GM21576 (cell line): ENCODE measurements around the gene PCDHGB4.
A peak's percentile ranks its signal among the peaks of the same experiment; 100 is the strongest.
"Not testable (repeated sequence)": the region's sequence is repeated elsewhere in the genome, so short reads cannot be mapped to it uniquely, and the experiment has no call there.

Experiments used
- ATAC-seq: cut with Tn5 transposase; IDR thresholded peaks from one replicate; pipeline ENCODE4 v1.9.1; 2021; ENCODE audit warnings: mild to moderate bottlenecking, moderate library complexity; ENCODE audit not compliant: unreplicated experiment

PCDHGB4 gene

GRCh38 chr5:141387557-141388311 lies at the start of gene PCDHGB4:
PCDHGB4 (plus strand) TSS chr5:141387698; CDS start chr5:141387885, 187 bp downstream.
- peak; percentile 76 for ATAC-seq

- ATAC-seq, result no peak
Observed at GRCh38 chr5:141338538-141339306, 48.8 kb upstream of the PCDHGB4 start, which contains the start of gene PCDHGA2. PCDHGA2 (plus strand) TSS chr5:141338760.

- ATAC-seq, result not testable (repeated sequence)
Observed at GRCh38 chr5:141340781-141341354, 46.6 kb upstream of the PCDHGB4 start.

GRCh38 chr5:141342773-141343172 lies 44.7 kb upstream of the PCDHGB4 start:
- ATAC-seq, result no peak

- no peak for ATAC-seq
Observed at GRCh38 chr5:141343242-141343952, 44.1 kb upstream of the PCDHGB4 start, which contains the start of gene PCDHGA3. PCDHGA3 (plus strand) TSS chr5:141343829; CDS start chr5:141344034, 205 bp downstream.

- ATAC-seq, result no peak
Observed at GRCh38 chr5:141343953-141344463, 43.5 kb upstream of the PCDHGB4 start.

GRCh38 chr5:141345327-141345726 lies 42.2 kb upstream of the PCDHGB4 start:
- no peak for ATAC-seq

GRCh38 chr5:141346017-141346416 lies 41.5 kb upstream of the PCDHGB4 start:
- not testable (repeated sequence) for ATAC-seq

- ATAC-seq, result peak; percentile 82
Observed at GRCh38 chr5:141349917-141350619, 37.4 kb upstream of the PCDHGB4 start, which contains the start of gene PCDHGB1. PCDHGB1 (plus strand) TSS chr5:141350099; CDS start chr5:141350261, 162 bp downstream.

- ATAC-seq, result no peak
Observed at GRCh38 chr5:141351591-141351990, 35.9 kb upstream of the PCDHGB4 start.

GRCh38 chr5:141354900-141355469 lies 32.5 kb upstream of the PCDHGB4 start, which contains the start of gene PCDHGA4:
PCDHGA4 (plus strand) TSS chr5:141355021; CDS start chr5:141355108, 87 bp downstream.
- no peak for ATAC-seq

- ATAC-seq, result no peak
Observed at GRCh38 chr5:141355641-141356040, 31.9 kb upstream of the PCDHGB4 start.

- ATAC-seq, result no peak
Observed at GRCh38 chr5:141356133-141356532, 31.4 kb upstream of the PCDHGB4 start.

- ATAC-seq, result no peak
Observed at GRCh38 chr5:141356950-141357349, 30.5 kb upstream of the PCDHGB4 start.

GRCh38 chr5:141359790-141360426 lies 27.6 kb upstream of the PCDHGB4 start, which contains the start of gene PCDHGB2:
PCDHGB2 (plus strand) TSS chr5:141359994; CDS start chr5:141360136, 142 bp downstream.
- peak; percentile 62 for ATAC-seq

- no peak for ATAC-seq
Observed at GRCh38 chr5:141360685-141361084, 26.8 kb upstream of the PCDHGB4 start.

GRCh38 chr5:141362719-141363118 lies 24.8 kb upstream of the PCDHGB4 start:
- no peak for ATAC-seq

GRCh38 chr5:141363952-141364660 lies 23.4 kb upstream of the PCDHGB4 start, which contains the start of gene PCDHGA5:
PCDHGA5 (plus strand) TSS chr5:141364162; CDS start chr5:141364331, 169 bp downstream.
- ATAC-seq, result no peak
